Measurements from ENCODE around the gene FN1. TPM values are rescaled to one million over a fixed set of nuclear protein-coding genes. Genes with fewer than 3 reads are reported as not detected.

FN1 gene
- total RNA-seq, 1 experiment from 2014 or later = 564 TPM

DNA sequence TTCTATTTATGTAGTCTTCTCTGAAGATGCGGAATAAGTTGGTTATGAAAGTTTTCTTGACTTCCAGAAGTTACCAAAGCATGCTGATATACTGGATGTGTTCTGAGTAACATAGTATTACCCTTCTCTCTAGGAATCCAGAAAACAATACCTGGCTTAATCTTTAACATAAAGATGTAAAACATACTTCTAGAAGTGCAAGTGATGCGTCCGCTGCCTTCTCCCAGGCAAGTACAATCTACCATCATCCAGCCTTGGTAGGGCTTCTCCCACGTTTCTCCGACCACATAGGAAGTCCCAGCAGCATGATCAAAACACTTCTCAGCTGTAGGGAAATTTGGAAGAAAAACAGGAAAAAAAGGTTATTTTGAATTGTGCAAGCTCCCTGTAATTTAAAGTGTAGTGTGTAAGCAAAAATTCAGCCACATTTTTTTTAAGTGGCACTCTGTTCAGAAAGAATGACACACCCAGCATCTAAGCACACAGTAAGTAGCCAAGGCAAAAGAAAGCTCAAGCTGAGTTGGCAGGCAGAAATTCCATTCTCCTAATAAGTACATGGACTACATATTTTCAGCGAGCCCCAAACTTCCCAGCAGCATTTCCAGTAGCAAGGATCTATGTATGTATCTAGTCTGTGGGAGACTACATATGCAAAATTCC, 5.2 kb downstream of the FN1 start:
- TF ChIP-seq, protein P1, sequence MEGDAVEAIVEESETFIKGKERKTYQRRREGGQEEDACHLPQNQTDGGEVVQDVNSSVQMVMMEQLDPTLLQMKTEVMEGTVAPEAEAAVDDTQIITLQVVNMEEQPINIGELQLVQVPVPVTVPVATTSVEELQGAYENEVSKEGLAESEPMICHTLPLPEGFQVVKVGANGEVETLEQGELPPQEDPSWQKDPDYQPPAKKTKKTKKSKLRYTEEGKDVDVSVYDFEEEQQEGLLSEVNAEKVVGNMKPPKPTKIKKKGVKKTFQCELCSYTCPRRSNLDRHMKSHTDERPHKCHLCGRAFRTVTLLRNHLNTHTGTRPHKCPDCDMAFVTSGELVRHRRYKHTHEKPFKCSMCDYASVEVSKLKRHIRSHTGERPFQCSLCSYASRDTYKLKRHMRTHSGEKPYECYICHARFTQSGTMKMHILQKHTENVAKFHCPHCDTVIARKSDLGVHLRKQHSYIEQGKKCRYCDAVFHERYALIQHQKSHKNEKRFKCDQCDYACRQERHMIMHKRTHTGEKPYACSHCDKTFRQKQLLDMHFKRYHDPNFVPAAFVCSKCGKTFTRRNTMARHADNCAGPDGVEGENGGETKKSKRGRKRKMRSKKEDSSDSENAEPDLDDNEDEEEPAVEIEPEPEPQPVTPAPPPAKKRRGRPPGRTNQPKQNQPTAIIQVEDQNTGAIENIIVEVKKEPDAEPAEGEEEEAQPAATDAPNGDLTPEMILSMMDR (IDR thresholded peaks at IDR 0.05; ENCODE audit: unreplicated experiment) = no peak
- Mint-ChIP-seq H3K4me3 (ENCODE audit: unreplicated experiment) (no peak overlapping the region), H3K36me3 (ENCODE audit: insufficient read depth, unreplicated experiment) (peaks cover 24% of the 10 kb centered on the region), H3K27me3 (ENCODE audit: insufficient read depth, unreplicated experiment) (no peaks in the 10 kb centered on the region), H3K9me3 (ENCODE audit: unreplicated experiment) (no peaks in the 10 kb centered on the region), H3K4me1 (ENCODE audit: insufficient read depth, unreplicated experiment) (peaks cover 29% of the 10 kb centered on the region), H3K27ac (ENCODE audit: low read depth, unreplicated experiment) (peak overlapping the region; percentile 89)
- no TSS peak for BruUV-seq (replicated peaks)
- ChIA-PET POLR2A (interaction anchor here (0.7 to 1.6 kb wide), 8 partner anchors 9 to 460 kb away, joined by 3 to 9 read pairs (median 4); partner anchors contain the start of gene ATIC), CTCF (interaction anchor here (0.6 to 1.1 kb wide), 7 partner anchors 14 to 82 kb away, joined by 3 to 4 read pairs (median 3); no protein-coding TSS in a partner anchor)
- peak; percentile 26 for DNase-seq (ENCODE audit: unreplicated experiment)
- intact Hi-C loops (cut with micrococcal nuclease) = no loop called here

DNA sequence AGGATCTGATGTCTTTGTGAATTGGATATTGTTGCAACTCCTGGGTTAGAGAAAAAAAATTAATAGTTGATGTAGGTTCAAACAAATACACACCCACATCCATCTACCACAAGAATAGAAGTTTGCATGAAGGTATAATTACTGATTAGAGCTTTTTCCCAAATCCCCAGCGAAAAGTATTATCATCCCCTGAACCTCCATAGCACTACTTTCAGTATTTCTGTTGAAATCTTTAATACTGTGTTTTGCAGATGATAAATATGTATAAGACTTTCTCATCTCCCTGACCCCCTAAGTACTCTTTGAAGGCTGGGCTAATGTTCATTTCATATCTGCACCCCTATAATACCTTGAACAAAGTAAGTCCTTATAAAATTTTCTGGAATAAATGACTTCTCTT, 6.4 kb downstream of the FN1 start:
- intact Hi-C loops (cut with micrococcal nuclease) = no loop called here
- no TSS peak for BruUV-seq (replicated peaks)
- Mint-ChIP-seq H3K4me3 (ENCODE audit: unreplicated experiment) (no peak overlapping the region), H3K27ac (ENCODE audit: low read depth, unreplicated experiment) (no peak overlapping the region), H3K9me3 (ENCODE audit: unreplicated experiment) (no peaks in the 10 kb centered on the region), H3K36me3 (ENCODE audit: insufficient read depth, unreplicated experiment) (peaks cover 35% of the 10 kb centered on the region), H3K27me3 (ENCODE audit: insufficient read depth, unreplicated experiment) (no peaks in the 10 kb centered on the region), H3K4me1 (ENCODE audit: insufficient read depth, unreplicated experiment) (peaks cover 29% of the 10 kb centered on the region)
- CTCF ChIA-PET = no interaction called here
- POLR2A ChIA-PET = no interaction called here
- TF ChIP-seq, protein P1 (IDR thresholded peaks at IDR 0.05; ENCODE audit: unreplicated experiment) = no peak
- no peak for DNase-seq (ENCODE audit: unreplicated experiment)

DNA sequence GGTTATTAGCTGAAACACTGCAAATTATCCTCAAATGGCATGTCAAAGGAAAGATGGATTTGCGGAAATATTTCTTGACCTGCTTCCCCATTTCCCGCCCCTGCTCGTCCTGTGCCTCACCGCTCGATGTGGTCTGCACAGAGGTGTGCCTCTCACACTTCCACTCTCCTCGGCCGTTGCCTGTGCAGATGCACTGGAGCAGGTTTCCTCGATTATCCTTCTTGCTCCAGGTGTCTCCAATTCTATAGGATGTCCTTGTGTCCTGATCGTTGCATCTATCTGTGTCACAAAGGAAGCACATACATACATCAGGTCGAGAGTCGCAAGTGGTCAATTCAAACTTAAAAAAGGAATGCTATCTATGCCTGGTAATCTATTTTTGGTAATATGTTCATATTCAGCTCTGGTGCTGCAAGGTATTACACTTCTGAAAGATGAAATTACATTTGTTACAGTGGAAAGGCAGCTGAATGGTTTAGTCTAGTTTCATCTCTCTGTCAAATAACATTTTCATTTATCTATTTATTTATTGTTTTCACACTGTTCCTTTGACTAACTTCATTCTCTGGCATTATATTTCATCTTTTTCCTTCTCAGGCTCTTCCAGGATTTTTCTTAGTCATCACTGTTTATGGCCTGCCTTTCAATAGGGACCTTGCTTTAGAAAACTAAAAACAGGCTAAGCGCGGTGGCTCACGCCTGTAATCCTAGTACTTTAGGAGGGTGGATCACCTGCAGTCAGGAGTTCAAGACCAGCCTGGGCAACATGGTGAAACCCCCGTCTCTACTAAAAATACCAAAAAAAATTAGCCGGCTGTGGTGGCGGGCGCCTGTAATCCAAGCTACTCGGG, 7.6 kb downstream of the FN1 start:
- DNase-seq (ENCODE audit: unreplicated experiment) = no peak
- no peaks in the 10 kb centered on the region for H3K27me3 Mint-ChIP-seq (ENCODE audit: insufficient read depth, unreplicated experiment)
- ChIA-PET CTCF (interaction anchor here (0.6 kb wide), 2 partner anchors 25 to 486 kb away, joined by 3 read pairs; no protein-coding TSS in a partner anchor), POLR2A (interaction anchor here (0.6 to 0.9 kb wide), 3 partner anchors 19 to 359 kb away, joined by 3 to 4 read pairs (median 3); no protein-coding TSS in a partner anchor)
- H3K9me3 Mint-ChIP-seq (ENCODE audit: unreplicated experiment) = no peaks in the 10 kb centered on the region
- intact Hi-C loops (cut with micrococcal nuclease) = no loop called here
- peaks cover 40% of the 10 kb centered on the region for H3K36me3 Mint-ChIP-seq (ENCODE audit: insufficient read depth, unreplicated experiment)
- H3K27ac Mint-ChIP-seq (ENCODE audit: low read depth, unreplicated experiment) = peak overlapping the region; percentile 70
- peaks cover 25% of the 10 kb centered on the region for H3K4me1 Mint-ChIP-seq (ENCODE audit: insufficient read depth, unreplicated experiment)
- BruUV-seq (replicated peaks) = no TSS peak
- TF ChIP-seq, protein P1 (IDR thresholded peaks at IDR 0.05; ENCODE audit: unreplicated experiment) = no peak
- no peak overlapping the region for H3K4me3 Mint-ChIP-seq (ENCODE audit: unreplicated experiment)

DNA sequence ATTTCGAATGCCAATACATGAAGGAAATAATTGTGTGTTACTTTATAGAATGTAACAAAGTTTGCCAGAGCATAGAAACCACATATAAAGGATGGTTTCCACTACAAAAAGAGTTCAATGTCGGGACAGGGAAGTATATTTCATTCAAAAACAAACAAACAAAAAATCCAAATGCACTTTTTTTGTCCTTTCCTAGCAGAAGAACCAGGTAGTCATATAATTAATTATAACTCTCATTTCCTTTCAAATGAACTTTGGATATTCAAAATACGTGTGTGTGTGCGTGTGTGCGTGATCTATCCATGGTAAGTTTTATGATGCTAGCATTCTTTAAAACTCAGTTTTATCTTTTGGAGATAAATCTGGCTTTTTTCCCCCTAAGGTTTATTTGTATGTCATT, 8.3 kb downstream of the FN1 start:
- no peaks in the 10 kb centered on the region for H3K27me3 Mint-ChIP-seq (ENCODE audit: insufficient read depth, unreplicated experiment)
- no peak for DNase-seq (ENCODE audit: unreplicated experiment)
- H3K4me3 Mint-ChIP-seq (ENCODE audit: unreplicated experiment) = no peak overlapping the region
- ChIA-PET POLR2A (interaction anchor here (0.7 to 0.9 kb wide), 2 partner anchors 18 to 318 kb away, joined by 3 read pairs; no protein-coding TSS in a partner anchor), CTCF (interaction anchor here (0.6 kb wide), 1 partner anchor 486 kb away, joined by 3 read pairs; no protein-coding TSS in a partner anchor)
- H3K9me3 Mint-ChIP-seq (ENCODE audit: unreplicated experiment) = no peaks in the 10 kb centered on the region
- TF ChIP-seq, protein P1 (IDR thresholded peaks at IDR 0.05; ENCODE audit: unreplicated experiment) = no peak
- no TSS peak for BruUV-seq (replicated peaks)
- H3K36me3 Mint-ChIP-seq (ENCODE audit: insufficient read depth, unreplicated experiment) = peaks cover 43% of the 10 kb centered on the region
- peak overlapping the region; percentile 70 for H3K27ac Mint-ChIP-seq (ENCODE audit: low read depth, unreplicated experiment)
- H3K4me1 Mint-ChIP-seq (ENCODE audit: insufficient read depth, unreplicated experiment) = peaks cover 21% of the 10 kb centered on the region
- intact Hi-C loops (cut with micrococcal nuclease) = no loop called here
